HG02610 (cell line): ENCODE measurements around the gene CPA1.
"Not testable (repeated sequence)": the region's sequence is repeated elsewhere in the genome, so short reads cannot be mapped to it uniquely, and the experiment has no call there.

Experiments used
- ATAC-seq: cut with Tn5 transposase; IDR thresholded peaks from one replicate; pipeline ENCODE4 v1.9.1; 2021; ENCODE audit warnings: mild to moderate bottlenecking, moderate library complexity; ENCODE audit not compliant: unreplicated experiment

Gene CPA1

GRCh38 chr7:130371046-130371445 is 9.2 kb upstream of the CPA1 start:
- ATAC-seq = no peak

- ATAC-seq = no peak
Measured at GRCh38 chr7:130372402-130373165, 7.7 kb upstream of the CPA1 start.

GRCh38 chr7:130374507-130374906 is 5.8 kb upstream of the CPA1 start:
- ATAC-seq = no peak

GRCh38 chr7:130376461-130376860 is 3.8 kb upstream of the CPA1 start:
- not testable (repeated sequence) for ATAC-seq

- no peak for ATAC-seq
Measured at GRCh38 chr7:130377178-130377577, 3.1 kb upstream of the CPA1 start.

GRCh38 chr7:130379019-130379418 is 1.3 kb upstream of the CPA1 start:
- ATAC-seq = no peak

- ATAC-seq = no peak
Measured at GRCh38 chr7:130379532-130379920, 768 bp upstream of the CPA1 start.

GRCh38 chr7:130380861-130381455 is 664 bp downstream of the CPA1 start:
- ATAC-seq = no peak

GRCh38 chr7:130381468-130382312 is 1.4 kb downstream of the CPA1 start:
- no peak for ATAC-seq

GRCh38 chr7:130383187-130383980 is 3.1 kb downstream of the CPA1 start:
- no peak for ATAC-seq

- ATAC-seq = no peak
Measured at GRCh38 chr7:130384371-130384801, 4.1 kb downstream of the CPA1 start.

GRCh38 chr7:130384841-130385599 is 4.7 kb downstream of the CPA1 start:
- no peak for ATAC-seq

GRCh38 chr7:130385600-130386066 is 5.3 kb downstream of the CPA1 start:
- no peak for ATAC-seq

GRCh38 chr7:130386876-130387275 is 6.6 kb downstream of the CPA1 start:
- ATAC-seq = no peak

- no peak for ATAC-seq
Measured at GRCh38 chr7:130387306-130387627, 7.0 kb downstream of the CPA1 start.

- ATAC-seq = no peak
Measured at GRCh38 chr7:130387628-130388403, 7.5 kb downstream of the CPA1 start.

- no peak for ATAC-seq
Measured at GRCh38 chr7:130388671-130389070, 8.4 kb downstream of the CPA1 start.

GRCh38 chr7:130390486-130390885 is 10.2 kb downstream of the CPA1 start:
- no peak for ATAC-seq

- ATAC-seq = no peak
Measured at GRCh38 chr7:130393101-130393561, 12.8 kb downstream of the CPA1 start.
